SKM-1 (cell line): ENCODE data around the gene TAX1BP1.

Experiments
- DNase-seq: peaks from one replicate; lab custom pipeline; 2025; ENCODE audit not compliant: unreplicated experiment; lab: John Stamatoyannopoulos, UW

The TAX1BP1 gene

DNA sequence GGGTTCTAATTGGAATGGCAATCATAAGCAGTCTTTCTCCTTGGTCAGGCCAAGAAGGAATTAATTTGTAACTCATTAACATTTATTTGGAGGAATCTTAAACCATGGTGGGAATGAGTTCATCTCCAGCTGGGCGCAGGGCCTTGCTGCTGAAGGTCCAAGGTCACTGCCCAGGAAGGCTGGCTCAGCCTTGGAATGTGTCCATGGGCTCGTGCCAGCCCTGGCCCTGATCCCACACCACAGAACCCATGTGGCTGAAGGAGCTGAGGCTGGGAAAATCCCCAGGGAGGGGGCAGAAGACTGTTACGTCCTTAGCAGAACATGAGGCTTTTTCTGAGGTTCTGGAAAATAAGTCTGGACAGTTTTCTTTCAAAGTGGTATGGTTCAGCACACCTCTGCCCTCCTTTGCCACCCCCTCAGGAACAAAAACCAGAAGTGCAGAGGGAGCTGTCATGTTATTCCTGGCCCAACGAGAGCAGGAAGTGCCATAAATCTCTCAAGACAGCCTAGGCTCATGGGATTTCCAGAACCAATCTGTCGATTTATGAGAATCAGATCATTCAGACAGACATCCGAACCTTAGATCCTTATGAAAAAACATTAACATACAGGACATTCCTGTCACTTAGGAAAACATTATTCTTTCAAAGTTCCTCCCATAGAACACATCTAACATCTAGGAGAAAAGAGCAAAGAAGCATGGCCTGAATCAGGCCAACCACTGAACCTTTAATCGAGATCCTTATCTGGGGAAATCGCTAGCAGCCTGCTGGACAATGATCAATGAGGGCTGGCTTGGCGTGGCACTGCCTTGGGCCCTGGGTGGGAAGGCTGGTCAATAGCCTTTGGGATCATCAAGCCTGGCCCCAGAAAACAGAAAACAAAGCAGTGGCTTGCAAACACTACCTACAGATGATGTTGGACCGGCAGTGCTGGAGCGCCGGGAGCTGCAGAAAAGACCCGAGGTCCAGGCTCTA lies 134.3 kb downstream of the TAX1BP1 start:
- no peak for DNase-seq

DNA sequence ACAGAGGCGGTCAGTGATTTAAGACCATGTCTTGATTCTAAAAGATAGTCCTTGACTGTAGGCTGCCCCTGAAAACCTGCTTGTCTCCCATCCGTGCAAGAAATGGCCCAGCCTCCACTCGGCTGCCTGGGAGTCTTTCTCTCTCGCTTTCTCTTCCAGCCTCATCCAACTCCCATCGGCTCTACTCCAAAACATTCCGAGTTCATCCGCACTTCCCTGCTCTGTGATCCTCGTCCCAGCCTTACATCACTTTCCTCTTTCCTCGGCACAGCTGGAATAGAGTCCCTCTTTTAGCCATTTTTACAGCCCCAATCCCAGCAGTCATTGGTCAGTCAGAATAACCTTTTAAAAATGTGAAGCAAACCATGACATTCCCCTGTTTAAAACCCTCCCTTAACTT lies 135.1 kb downstream of the TAX1BP1 start:
- DNase-seq, result no peak

DNA sequence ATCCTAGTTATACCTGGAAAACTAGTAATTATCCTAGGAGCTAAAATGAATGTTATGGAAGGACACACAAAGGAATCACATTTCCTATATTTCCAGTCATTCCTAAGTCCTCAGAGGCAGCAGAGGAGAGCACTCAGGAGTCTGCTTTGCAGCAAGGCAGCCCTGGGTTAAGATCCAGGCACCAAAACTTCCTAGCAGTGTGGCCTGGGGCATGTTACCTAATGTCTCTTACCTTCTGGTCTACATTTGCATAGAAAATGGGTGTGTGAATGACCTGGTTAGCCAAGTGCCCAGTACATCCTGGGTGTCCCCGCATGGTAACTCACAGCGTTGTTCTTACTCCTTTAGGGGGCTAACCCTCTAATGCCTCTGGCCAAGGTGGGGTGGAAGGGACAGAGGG lies 135.9 kb downstream of the TAX1BP1 start:
- no peak for DNase-seq

DNA sequence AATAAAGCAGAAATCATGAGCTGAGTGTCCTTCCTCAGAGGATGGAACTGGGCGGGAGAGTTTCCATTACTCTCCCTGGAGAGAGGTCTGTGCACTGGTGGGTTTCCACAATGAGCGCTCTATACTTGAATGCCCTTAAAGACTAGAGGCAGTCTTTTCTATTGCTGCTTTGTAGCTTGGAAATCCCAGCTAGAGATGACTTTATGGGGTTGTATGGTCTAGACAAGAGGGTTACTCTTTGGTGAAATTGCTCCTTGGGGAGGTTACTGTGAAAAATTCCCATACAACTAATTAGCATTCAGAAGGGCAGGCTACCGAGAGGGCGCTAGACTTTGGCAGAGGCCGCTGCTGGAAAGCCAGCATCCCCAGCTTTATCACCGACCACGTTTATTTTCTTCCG lies 136.8 kb downstream of the TAX1BP1 start:
- no peak for DNase-seq
